Eye (tissue), 1 donor: ENCODE data around the gene CCK.

Experiments used
- DNase-seq: peaks from one replicate; pipeline ENCODE4 v3.0.0-alpha.2; 2015

Gene CCK

DNA sequence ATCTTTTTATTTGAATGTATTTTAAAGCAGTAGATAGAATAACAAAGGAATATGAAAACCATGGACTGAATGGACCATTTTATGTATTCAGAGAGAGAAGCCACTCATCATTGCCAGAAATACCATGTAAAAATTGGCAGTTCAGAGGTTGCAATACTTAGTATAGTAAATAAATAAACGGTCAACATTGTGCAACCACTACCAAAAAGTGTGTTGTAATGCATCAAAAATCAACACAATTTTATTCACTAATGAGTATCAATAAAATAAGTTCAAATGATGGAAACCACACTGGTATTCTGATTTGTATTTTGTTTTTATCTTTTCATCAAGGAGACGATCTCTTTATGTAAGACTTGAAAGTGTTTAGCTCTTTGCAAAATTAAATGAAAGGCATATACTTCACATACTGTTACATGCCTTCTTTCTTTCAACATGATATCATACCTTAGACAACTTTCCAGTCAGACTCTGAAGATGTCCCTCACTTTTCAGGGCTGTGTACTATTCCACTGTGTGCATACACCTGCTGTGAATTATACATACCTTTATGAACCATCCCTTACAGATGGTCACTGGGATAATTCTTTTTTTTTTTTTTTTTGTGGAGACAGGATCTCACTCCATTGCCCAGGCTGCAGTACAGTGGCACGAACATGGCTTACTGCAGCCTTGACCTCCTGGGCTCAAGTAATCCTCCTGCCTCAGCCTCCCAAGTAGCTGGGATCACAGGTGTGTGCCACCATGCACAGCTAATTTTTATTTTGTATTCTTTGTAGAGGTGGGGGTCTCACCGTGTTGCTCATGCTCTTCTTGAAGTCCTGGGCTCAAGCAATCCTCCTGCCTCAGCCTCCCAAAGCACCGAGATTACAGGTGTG lies 40.3 kb downstream of the CCK start:
- DNase-seq: no peak

DNA sequence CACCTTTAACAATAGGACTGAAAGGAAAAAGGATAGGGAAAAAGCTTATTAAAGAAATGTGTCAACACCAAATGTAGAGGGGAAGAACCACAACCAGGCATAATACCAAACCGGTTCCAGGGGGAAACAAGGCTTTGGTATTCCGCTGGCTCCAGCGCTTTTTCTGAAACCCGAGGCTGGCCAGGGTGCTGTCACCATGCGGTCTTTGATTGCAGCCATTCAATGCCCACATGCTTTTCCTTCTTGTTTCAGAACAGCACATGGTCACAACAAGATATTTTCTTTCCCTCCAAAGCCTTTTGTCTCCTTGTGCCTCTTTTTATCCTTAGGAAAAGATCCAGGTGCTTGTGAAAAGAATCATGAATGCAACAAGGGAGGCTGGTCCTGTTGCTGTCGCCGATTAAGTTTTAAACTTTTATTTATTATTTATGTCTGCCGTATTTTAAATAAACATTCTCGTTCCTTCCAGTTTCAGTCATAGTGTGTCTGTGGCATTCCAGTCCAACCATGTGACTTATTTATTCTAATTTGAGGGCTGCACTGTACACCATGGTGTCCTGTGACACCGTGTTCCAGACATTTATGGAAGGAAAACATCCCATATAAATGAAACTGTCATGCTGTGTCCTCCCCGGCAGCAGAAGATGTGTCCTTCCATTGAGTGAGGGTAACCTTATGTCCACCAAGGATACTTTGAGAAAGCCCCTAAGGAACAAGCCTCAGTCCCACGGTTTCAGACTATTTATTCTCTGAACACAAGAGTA lies 41.1 kb downstream of the CCK start:
- no peak for DNase-seq

DNA sequence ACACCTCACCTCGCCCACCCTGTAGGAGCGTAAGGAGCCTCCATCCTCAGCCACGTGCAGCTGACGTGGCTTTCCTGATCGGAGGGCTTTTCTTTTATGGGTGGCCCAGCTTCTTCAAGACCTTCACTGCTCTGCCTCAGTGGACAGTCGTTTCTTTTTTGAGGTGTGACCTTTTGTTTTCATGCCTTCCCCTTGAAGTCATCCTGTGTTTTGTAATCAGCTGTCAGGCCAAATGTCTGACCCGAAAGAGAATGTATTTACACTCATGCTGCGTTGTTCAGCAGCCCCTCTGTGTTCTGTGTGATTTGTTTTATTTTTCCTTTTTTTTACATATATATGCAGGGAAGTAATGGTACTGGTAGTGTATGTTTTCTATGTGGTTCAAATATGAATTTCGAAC lies 41.8 kb downstream of the CCK start:
- DNase-seq: no peak

- no peak for DNase-seq
These were observed 42.9 kb downstream of the CCK start for GRCh38 chr3:42222942-42223693.

GRCh38 chr3:42220436-42221121 lies 45.4 kb downstream of the CCK start:
- no peak for DNase-seq

- DNase-seq: no peak
These were observed 49.1 kb downstream of the CCK start for GRCh38 chr3:42216931-42217333.

- no peak for DNase-seq
These were observed 49.7 kb downstream of the CCK start for GRCh38 chr3:42216302-42216701.

DNA sequence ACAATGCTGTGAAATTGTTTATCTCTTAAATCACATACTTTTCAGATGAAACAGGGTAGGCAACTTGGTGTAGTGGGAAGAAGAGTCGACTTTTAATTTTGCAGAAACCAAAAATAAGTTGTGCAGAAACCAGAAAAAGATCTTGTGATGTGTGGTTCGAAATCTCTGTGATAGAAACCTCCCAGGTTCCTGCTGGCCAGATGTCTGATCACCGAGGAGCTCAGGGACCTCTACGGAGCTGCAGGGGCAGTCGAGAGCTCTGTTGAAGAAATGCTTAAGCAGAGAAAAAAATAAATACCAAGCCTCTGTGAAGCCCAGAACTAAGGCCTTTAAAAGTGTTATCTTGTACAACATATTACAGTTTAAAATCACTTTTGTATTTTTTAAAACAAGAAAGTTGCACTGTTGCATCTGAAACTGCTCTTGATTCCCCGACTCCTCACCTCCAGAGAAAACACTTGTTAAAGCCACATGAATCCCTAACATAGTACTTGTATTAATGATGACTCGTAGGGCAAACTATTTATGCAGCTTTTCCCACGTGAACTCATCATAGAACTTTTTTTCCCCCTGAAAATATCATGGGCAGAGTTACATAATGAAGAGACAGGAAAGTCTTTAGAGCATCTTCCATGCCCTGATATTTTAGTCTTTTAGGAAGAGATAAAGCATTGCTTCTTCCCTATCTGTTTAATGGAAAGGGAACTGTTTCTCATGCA lies 51.3 kb downstream of the CCK start:
- DNase-seq: no peak

DNA sequence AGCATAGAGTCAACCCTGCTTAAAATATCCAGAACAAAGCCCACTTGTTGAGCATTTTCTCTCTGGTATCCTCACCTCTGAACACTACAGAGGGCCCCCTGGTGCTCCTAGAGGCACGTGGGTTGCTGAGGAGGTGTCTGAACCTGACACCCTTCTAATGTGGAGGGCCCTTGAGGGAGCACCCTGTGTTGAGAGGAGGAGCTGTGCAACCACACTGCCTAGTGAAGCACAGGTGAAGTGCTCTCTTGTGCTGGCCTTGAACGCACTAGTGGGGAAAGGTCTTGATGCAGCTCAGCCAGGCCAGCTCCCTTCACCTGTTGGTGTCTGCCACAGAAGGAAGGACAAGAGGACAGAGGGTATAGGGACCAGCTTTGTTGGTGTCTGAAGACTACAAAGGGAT lies 51.9 kb downstream of the CCK start:
- no peak for DNase-seq

DNA sequence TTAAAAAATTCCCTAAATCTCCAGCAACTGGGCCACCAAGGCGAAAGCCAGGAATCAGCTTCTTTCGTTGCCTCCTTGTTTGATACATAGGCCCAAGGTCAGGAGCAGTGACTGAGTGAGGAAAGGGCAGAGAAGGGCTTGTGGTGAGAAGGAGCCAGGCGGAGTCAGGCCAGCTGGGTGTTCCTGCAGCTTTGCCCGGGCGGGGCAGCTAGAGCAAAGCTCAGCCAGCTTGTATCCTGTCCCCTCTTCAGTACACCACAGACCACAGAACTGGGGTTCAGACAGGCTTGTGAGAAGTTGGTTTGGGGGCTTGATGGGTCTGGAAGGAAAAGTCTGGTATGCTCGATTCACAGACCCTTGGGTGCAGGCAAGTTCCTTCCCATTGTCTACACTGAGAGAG lies 52.6 kb downstream of the CCK start:
- DNase-seq: no peak

- DNase-seq: no peak
These were observed 55.3 kb downstream of the CCK start for GRCh38 chr3:42210726-42211125.

- DNase-seq: no peak
These were observed 56.1 kb downstream of the CCK start for GRCh38 chr3:42209917-42210316.
